Raji (cell line): ENCODE data around the gene PTGR3.

Experiments
- POLR2A ChIP-seq: IDR thresholded peaks from 2 replicates; pipeline ENCODE4 v1.6.1; 2011; ENCODE audit warnings: low read depth, low read length, control low read depth; ENCODE audit not compliant: insufficient read depth

Gene PTGR3

DNA sequence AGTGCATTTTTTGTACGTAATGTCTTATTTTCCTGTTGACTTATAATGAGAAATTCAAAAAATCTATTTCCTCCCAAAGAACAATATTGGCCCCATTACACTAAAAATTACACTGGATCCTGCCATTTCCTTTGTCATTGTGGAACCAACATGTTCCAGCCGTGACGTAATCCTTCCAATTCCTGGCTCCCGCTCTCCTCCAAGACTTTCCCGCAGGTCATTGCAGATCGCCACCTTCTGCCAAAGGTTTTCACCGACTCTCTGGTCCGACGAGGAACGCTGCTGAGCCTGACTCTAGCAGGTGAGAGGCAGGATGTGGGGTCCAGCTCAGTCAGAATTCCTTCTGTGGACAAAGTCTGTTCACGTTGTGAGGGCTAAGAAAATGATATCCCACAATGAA is 38.0 kb downstream of the PTGR3 start:
- no peak for TF ChIP-seq POLR2A

DNA sequence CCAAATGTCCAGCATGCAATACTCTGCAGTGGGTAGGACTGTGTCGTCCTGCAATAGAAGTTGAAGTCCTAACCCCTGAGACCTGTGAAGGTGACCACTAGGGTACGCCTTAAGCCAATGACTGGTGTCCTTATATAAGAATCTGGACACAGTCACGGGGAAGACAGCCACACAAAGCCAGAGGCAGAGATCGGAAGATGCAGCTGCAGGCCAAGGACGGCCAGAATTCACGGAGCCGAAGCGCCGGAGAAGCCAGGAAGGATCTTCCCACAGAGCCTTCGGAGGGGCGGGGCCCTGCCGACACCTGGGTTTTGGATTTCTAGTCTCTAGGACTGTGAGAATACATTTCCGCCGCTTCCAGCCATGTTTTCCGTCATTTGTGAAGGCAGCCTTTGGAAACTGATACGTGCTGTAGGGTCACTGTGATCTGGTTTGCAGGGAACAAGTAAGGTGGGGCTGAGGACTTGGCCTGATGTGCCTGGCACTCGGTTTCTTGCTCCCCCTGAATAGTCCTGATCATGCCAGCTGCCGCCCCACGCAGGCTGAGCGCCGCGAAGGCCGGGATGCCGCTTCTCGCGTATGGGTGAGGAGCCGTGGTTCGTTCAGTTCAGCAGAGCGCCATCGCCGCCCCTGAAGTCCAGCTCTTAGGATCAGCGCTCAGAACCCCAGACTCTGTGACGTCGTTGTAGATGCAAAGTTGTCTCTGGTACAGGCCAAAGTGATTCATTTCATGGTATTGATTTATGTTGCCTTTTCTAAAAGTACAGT is 38.7 kb downstream of the PTGR3 start:
- no peak for TF ChIP-seq POLR2A

DNA sequence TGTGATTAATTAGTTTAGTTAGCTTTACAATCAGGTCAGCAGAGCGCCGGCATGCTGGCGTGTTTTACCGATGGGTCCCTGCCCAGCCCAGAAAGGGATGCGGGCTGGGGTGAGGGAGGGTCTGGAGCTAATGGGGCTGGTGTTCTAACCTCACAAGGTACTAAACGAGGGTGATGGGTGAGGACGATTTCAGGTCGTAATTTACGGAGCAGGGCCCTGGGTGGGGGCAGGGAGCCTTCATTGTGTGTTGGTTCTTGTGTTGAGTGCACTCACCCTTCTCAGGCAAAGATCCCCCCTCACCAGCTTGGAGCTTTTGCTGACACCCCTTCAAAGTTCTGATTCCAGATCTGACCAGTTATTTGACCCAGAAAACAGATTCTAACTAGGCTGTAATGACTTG is 39.5 kb downstream of the PTGR3 start:
- TF ChIP-seq POLR2A: no peak

DNA sequence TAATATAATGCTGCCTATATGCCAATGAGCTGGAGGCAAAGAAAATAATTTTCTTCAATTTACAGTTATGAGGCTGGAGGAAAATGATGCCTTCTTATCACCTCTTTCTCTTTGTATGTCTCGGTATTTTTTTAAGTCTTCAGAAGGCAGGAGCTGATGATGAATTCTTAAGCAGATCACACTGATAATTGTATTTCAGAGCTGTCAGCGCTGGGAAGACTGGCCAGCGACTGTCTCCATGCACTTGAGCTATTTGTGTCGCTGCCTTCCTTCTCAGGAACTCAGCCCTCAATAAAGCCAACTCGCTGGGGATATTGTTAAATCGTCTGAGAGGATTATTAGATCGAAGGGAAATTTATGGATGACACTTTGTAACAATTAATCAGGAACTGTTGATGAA is 40.3 kb downstream of the PTGR3 start:
- no peak for TF ChIP-seq POLR2A

- no peak for TF ChIP-seq POLR2A
Observed at GRCh38 chr18:75167759-75168618, 41.0 kb downstream of the PTGR3 start.

DNA sequence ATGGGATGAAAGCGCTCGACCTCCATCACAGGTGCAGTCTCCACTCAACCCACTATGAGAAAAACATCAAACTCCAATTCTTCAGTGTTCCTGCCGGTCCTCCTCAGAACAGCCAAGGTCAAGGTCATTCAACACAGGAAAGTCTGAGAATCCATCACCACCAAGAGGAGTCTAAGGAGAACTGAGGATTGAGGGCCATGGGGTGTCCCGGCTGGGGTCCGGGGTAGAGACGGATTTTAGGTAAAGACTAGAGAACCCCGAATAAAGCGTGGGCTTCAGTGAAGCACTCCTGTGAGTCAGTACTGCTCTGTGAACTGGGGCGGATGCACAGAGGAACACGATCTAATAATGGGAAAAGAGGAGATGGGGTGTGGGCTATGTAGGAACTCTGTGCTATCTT is 41.8 kb downstream of the PTGR3 start:
- TF ChIP-seq POLR2A: no peak

DNA sequence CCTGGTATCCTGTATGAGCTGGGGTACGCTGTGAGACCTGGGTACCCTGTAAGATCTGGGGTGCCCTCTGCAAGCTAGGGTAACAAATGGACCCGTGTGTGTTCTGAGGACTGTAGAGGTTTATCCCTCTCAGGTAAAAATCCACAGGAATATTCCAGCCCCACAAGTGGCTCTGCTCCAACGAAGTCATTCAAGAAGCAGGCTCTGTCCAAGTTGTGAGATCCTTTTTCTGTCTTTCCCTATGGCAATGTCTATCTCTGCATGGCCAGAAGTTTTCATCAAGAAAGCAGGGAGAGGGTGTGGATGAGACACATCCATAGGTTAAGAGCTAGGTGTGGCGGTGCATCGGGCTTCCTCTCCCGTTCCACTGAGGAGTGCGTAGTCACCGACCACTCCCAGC is 43.0 kb downstream of the PTGR3 start:
- no peak for TF ChIP-seq POLR2A

DNA sequence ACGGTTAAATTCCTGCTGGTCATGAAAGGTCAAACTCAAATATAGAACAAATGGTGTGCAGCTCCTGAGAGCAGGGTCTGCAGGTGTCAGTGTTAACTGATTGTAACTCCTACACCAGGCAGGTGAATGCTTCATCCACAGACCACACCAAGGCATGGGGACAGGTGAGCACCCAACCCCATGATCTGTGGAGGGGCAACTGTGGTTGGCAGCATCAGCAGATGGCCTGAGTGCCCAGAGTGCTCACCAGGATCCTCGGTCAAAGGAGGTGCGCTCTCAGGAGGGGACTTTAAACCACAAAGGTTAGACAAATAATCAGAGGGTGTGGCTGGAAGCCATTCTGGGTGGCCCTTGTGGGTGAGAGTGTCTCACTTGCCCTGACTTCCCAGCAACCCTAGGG is 44.5 kb downstream of the PTGR3 start:
- TF ChIP-seq POLR2A: no peak

DNA sequence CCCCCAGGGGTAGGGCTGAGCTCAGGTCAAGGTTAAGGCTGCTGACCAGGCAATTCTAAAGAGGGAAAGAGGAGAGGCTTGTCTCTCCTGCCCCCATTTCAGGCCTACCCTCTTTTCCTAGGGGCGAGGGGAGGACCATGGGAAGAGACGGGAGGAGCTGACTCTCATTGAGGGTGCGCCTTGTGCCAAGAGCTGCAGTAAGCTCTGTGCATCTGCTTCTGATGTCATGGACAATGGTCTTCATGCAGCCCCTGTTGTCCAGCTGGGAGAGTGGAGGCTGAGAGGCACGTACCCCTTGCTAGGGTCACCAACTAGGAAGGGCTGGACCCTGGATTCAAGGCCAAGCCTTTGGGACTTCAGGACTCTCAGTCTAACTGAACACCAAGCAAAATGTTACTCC is 45.2 kb downstream of the PTGR3 start:
- no peak for TF ChIP-seq POLR2A

DNA sequence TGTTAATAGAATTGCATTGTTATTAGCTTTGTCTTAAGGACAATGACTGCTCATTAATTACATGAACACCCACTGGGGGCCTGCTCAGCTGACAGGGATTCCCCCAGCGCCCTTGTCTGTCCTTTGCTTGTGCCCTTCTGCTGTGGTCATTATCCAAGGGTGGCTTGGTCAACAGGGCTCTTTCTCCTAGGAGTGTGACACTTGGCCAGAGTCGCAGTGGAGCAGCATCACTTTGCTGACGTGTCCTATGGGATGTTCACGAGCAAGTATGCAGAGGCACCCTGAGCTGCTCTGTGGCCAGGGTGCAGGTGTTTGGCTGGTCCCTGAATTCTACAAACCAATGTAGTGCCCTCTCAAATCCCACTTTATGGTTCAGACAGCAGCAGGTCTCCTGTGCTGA is 46.0 kb downstream of the PTGR3 start:
- no peak for TF ChIP-seq POLR2A

- TF ChIP-seq POLR2A: no peak
Observed at GRCh38 chr18:75162467-75162866, 46.5 kb downstream of the PTGR3 start.

- no peak for TF ChIP-seq POLR2A
Observed at GRCh38 chr18:75161256-75162028, 47.5 kb downstream of the PTGR3 start.

DNA sequence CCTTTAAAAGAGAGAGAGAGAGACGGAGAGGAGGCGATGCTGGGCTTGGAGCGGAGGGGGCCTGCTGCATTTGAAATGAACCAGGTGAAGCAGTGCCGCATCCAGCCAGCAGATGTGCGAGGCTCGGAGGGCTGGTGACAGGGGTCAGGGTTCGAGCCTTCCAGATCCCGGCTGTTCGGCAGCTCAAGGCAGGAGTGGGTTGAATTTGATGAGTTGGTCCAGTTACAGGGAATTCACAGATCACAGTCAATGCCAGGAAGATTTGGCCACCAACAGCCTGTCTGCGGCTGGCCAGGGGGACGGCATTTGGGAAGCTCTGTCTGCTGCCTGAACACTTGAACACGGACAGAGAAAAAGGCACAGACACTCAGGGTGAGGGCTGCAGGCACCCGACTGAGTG is 48.6 kb downstream of the PTGR3 start:
- no peak for TF ChIP-seq POLR2A

GRCh38 chr18:75159646-75160356 is 49.1 kb downstream of the PTGR3 start:
- no peak for TF ChIP-seq POLR2A

DNA sequence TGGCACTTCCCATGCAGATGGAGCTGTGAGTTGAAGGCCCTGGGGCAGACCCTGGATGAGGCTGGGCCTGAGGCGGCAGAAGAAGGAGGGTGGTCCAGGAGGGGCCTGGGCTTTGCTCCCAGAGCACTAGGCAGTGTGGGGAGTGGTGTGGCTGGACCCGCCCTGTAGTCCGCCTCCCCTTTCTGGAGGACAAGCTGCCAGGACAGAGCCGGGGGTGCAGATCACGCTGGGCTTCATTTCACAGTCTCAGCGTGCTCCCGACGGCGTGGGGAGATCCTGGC is 49.8 kb downstream of the PTGR3 start:
- TF ChIP-seq POLR2A: no peak
